SIG-M5 (cell line): ENCODE measurements around the gene BANF2.
"Not testable (repeated sequence)": the region's sequence is repeated elsewhere in the genome, so short reads cannot be mapped to it uniquely, and the experiment has no call there.

ENCODE experiments used
- DNase-seq: peaks from one replicate; lab custom pipeline; 2025; lab: John Stamatoyannopoulos, UW

The BANF2 gene

GRCh38 chr20:17699931-17700351 is at the start of gene BANF2:
BANF2 (plus strand) TSS chr20:17699966; CDS start chr20:17725026, 25,060 bp downstream.
- DNase-seq = no peak

GRCh38 chr20:17650301-17651128 is 49.3 kb upstream of the BANF2 start:
- no peak for DNase-seq

- DNase-seq = no peak
Measured at GRCh38 chr20:17651129-17651759, 48.5 kb upstream of the BANF2 start.

- DNase-seq = no peak
Measured at GRCh38 chr20:17651760-17652388, 47.9 kb upstream of the BANF2 start.

- no peak for DNase-seq
Measured at GRCh38 chr20:17652411-17652810, 47.4 kb upstream of the BANF2 start.

- no peak for DNase-seq
Measured at GRCh38 chr20:17653835-17654648, 45.7 kb upstream of the BANF2 start.

- DNase-seq = no peak
Measured at GRCh38 chr20:17654649-17655285, 45.0 kb upstream of the BANF2 start.

- DNase-seq = no peak
Measured at GRCh38 chr20:17655286-17655651, 44.5 kb upstream of the BANF2 start.

- no peak for DNase-seq
Measured at GRCh38 chr20:17655865-17656479, 43.8 kb upstream of the BANF2 start.

- DNase-seq = no peak
Measured at GRCh38 chr20:17657079-17657825, 42.5 kb upstream of the BANF2 start.

GRCh38 chr20:17657898-17658647 is 41.7 kb upstream of the BANF2 start:
- DNase-seq = no peak

- no peak for DNase-seq
Measured at GRCh38 chr20:17658648-17658993, 41.1 kb upstream of the BANF2 start.

- not testable (repeated sequence) for DNase-seq
Measured at GRCh38 chr20:17659344-17659743, 40.4 kb upstream of the BANF2 start.

- DNase-seq = no peak
Measured at GRCh38 chr20:17659801-17660200, 40.0 kb upstream of the BANF2 start.

- DNase-seq = no peak
Measured at GRCh38 chr20:17660667-17661066, 39.1 kb upstream of the BANF2 start.

- DNase-seq = no peak
Measured at GRCh38 chr20:17661121-17661744, 38.5 kb upstream of the BANF2 start.

- no peak for DNase-seq
Measured at GRCh38 chr20:17662333-17663039, 37.3 kb upstream of the BANF2 start.

- DNase-seq = no peak
Measured at GRCh38 chr20:17663040-17663399, 36.7 kb upstream of the BANF2 start.

GRCh38 chr20:17663486-17663885 is 36.3 kb upstream of the BANF2 start:
- no peak for DNase-seq
